Measurements from ENCODE around the gene BMPR2.
"Not testable (repeated sequence)": the region's sequence is repeated elsewhere in the genome, so short reads cannot be mapped to it uniquely, and the experiment has no call there.

BMPR2 gene

GRCh38 chr2:202444000-202444399 is 67.9 kb downstream of the BMPR2 start:
- in situ Hi-C loops (cut with MboI; ENCODE audit: low sequenced_read_pairs), result no loop called here

GRCh38 chr2:202449344-202449743 is 73.2 kb downstream of the BMPR2 start:
- in situ Hi-C loops (cut with MboI; ENCODE audit: low sequenced_read_pairs), result no loop called here

GRCh38 chr2:202450785-202451184 is 74.7 kb downstream of the BMPR2 start:
- in situ Hi-C loops (cut with MboI; ENCODE audit: low sequenced_read_pairs), result no loop called here

- in situ Hi-C loops (cut with MboI; ENCODE audit: low sequenced_read_pairs), result no loop called here
These were observed 76.6 kb downstream of the BMPR2 start for GRCh38 chr2:202452744-202453143.

- in situ Hi-C loops (cut with MboI; ENCODE audit: low sequenced_read_pairs), result no loop called here
These were observed 78.4 kb downstream of the BMPR2 start for GRCh38 chr2:202454536-202454935.

- in situ Hi-C loops (cut with MboI; ENCODE audit: low sequenced_read_pairs), result no loop called here
These were observed 79.0 kb downstream of the BMPR2 start for GRCh38 chr2:202455114-202455513.

- in situ Hi-C loops (cut with MboI; ENCODE audit: low sequenced_read_pairs), result no loop called here
These were observed 84.0 kb downstream of the BMPR2 start for GRCh38 chr2:202460119-202460518.

GRCh38 chr2:202479090-202479489 is 103.0 kb downstream of the BMPR2 start:
- in situ Hi-C loops (cut with MboI; ENCODE audit: low sequenced_read_pairs), result no loop called here

- in situ Hi-C loops (cut with MboI; ENCODE audit: low sequenced_read_pairs), result no loop called here
These were observed 103.5 kb downstream of the BMPR2 start for GRCh38 chr2:202479610-202480009.

GRCh38 chr2:202486351-202486750 is 110.2 kb downstream of the BMPR2 start:
- in situ Hi-C loops (cut with MboI; ENCODE audit: low sequenced_read_pairs), result no loop called here

GRCh38 chr2:202488671-202489070 is 112.5 kb downstream of the BMPR2 start:
- in situ Hi-C loops (cut with MboI; ENCODE audit: low sequenced_read_pairs), result no loop called here

GRCh38 chr2:202490479-202490878 is 114.4 kb downstream of the BMPR2 start:
- in situ Hi-C loops (cut with MboI; ENCODE audit: low sequenced_read_pairs), result no loop called here

GRCh38 chr2:202491514-202491913 is 115.4 kb downstream of the BMPR2 start:
- in situ Hi-C loops (cut with MboI; ENCODE audit: low sequenced_read_pairs), result no loop called here

- in situ Hi-C loops (cut with MboI; ENCODE audit: low sequenced_read_pairs), result no loop called here
These were observed 118.4 kb downstream of the BMPR2 start for GRCh38 chr2:202494300-202495229.

- in situ Hi-C loops (cut with MboI; ENCODE audit: low sequenced_read_pairs), result no loop called here
These were observed 119.1 kb downstream of the BMPR2 start for GRCh38 chr2:202495230-202495604.

GRCh38 chr2:202496835-202497472 is 120.8 kb downstream of the BMPR2 start:
- in situ Hi-C loops (cut with MboI; ENCODE audit: low sequenced_read_pairs), result not testable (repeated sequence)

GRCh38 chr2:202497473-202497866 is 121.3 kb downstream of the BMPR2 start:
- in situ Hi-C loops (cut with MboI; ENCODE audit: low sequenced_read_pairs), result not testable (repeated sequence)

GRCh38 chr2:202499841-202500240 is 123.7 kb downstream of the BMPR2 start:
- in situ Hi-C loops (cut with MboI; ENCODE audit: low sequenced_read_pairs), result not testable (repeated sequence)

GRCh38 chr2:202503276-202503675 is 127.1 kb downstream of the BMPR2 start:
- in situ Hi-C loops (cut with MboI; ENCODE audit: low sequenced_read_pairs), result not testable (repeated sequence)

- in situ Hi-C loops (cut with MboI; ENCODE audit: low sequenced_read_pairs), result no loop called here
These were observed 132.6 kb downstream of the BMPR2 start for GRCh38 chr2:202508686-202509085.

GRCh38 chr2:202510911-202511310 is 134.8 kb downstream of the BMPR2 start:
- in situ Hi-C loops (cut with MboI; ENCODE audit: low sequenced_read_pairs), result no loop called here

- in situ Hi-C loops (cut with MboI; ENCODE audit: low sequenced_read_pairs), result no loop called here
These were observed 136.0 kb downstream of the BMPR2 start for GRCh38 chr2:202512176-202512575.
